ENCODE measurements around the gene BIN1. TPM values are rescaled to one million over a fixed set of nuclear protein-coding genes. Genes with fewer than 3 reads are reported as not detected.

Gene BIN1
- total RNA-seq, 1 donor from 2014 or later: 50.2 TPM

- FAIRE-seq (no peak), DNase-seq (ENCODE audit: low read depth) (no peak)
- H3K36me3 ChIP-seq (ENCODE audit: insufficient read depth, low read length): no peaks in the 10 kb centered on the region
- no peak overlapping the region for H3K4me2 ChIP-seq (ENCODE audit: low read length)
- H3K9ac ChIP-seq (ENCODE audit: low read length): no peak overlapping the region
- no peaks in the 10 kb centered on the region for H3K4me1 ChIP-seq (ENCODE audit: insufficient read depth, low read length)
- H2AFZ ChIP-seq (ENCODE audit: low read depth, low read length): no peak overlapping the region
- no peaks in the 10 kb centered on the region for H3K79me2 ChIP-seq (ENCODE audit: insufficient read depth, low read length)
- Mint-ChIP-seq H3K9me3 (ENCODE audit: unreplicated experiment) (peaks cover 4% of the 10 kb centered on the region), H3K4me3 (ENCODE audit: unreplicated experiment) (no peak overlapping the region), H3K27me3 (ENCODE audit: low read depth, unreplicated experiment) (peaks cover 12% of the 10 kb centered on the region), H3K27ac (ENCODE audit: unreplicated experiment) (no peak overlapping the region), H3K4me1 (ENCODE audit: low read depth, unreplicated experiment) (no peaks in the 10 kb centered on the region), H3K36me3 (ENCODE audit: low read depth, unreplicated experiment) (no peaks in the 10 kb centered on the region)
- H3K27me3 ChIP-seq (ENCODE audit: insufficient read depth, low read length): no peaks in the 10 kb centered on the region
- H4K20me1 ChIP-seq (ENCODE audit: insufficient read depth, low read length): no peaks in the 10 kb centered on the region
- H3K4me3 ChIP-seq (ENCODE audit: insufficient read depth, low read depth, low read length): no peak overlapping the region
- TF ChIP-seq, protein P1, sequence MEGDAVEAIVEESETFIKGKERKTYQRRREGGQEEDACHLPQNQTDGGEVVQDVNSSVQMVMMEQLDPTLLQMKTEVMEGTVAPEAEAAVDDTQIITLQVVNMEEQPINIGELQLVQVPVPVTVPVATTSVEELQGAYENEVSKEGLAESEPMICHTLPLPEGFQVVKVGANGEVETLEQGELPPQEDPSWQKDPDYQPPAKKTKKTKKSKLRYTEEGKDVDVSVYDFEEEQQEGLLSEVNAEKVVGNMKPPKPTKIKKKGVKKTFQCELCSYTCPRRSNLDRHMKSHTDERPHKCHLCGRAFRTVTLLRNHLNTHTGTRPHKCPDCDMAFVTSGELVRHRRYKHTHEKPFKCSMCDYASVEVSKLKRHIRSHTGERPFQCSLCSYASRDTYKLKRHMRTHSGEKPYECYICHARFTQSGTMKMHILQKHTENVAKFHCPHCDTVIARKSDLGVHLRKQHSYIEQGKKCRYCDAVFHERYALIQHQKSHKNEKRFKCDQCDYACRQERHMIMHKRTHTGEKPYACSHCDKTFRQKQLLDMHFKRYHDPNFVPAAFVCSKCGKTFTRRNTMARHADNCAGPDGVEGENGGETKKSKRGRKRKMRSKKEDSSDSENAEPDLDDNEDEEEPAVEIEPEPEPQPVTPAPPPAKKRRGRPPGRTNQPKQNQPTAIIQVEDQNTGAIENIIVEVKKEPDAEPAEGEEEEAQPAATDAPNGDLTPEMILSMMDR (IDR thresholded peaks at IDR 0.05; ENCODE audit: insufficient read depth, low read depth, low read length): no peak
- no peak for TF ChIP-seq EZH2 (IDR thresholded peaks at IDR 0.05; ENCODE audit: insufficient read depth, low read length)
- H3K9me3 ChIP-seq (ENCODE audit: insufficient read depth, low read depth, low read length): no peaks in the 10 kb centered on the region
- no peak overlapping the region for H3K27ac ChIP-seq (ENCODE audit: low read depth, low read length)
Observed at GRCh38 chr2:127129937-127130336, 23.0 kb upstream of the BIN1 start.

DNA sequence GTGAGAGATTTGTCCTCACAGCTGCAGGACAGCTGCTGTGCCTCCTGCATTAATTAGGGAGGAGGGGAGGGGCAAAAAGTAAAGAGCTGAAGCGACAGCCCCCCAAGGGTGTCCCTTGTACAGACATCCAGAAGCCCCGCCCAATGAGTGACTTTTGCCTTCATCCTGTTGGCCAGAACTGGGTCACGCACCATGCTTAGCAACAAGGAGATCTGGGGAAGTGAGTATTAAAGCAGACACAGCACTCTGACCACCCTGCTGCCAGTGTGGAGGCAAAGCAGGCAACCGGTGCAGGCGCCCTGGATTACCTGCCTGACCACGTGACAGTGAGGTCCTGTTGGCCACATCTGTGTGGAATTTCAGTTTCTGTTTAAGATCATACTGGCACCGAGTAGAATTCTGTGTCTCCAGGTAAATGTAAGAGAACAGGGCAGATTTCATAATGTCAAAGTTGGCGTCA, 21.5 kb upstream of the BIN1 start:
- Mint-ChIP-seq H3K27ac (ENCODE audit: unreplicated experiment) (no peak overlapping the region), H3K4me1 (ENCODE audit: low read depth, unreplicated experiment) (no peaks in the 10 kb centered on the region), H3K27me3 (ENCODE audit: low read depth, unreplicated experiment) (peaks cover 4% of the 10 kb centered on the region), H3K36me3 (ENCODE audit: low read depth, unreplicated experiment) (no peaks in the 10 kb centered on the region), H3K9me3 (ENCODE audit: unreplicated experiment) (peaks cover 4% of the 10 kb centered on the region), H3K4me3 (ENCODE audit: unreplicated experiment) (no peak overlapping the region)
- TF ChIP-seq, protein P1 (IDR thresholded peaks at IDR 0.05; ENCODE audit: insufficient read depth, low read depth, low read length): no peak
- TF ChIP-seq EZH2 (IDR thresholded peaks at IDR 0.05; ENCODE audit: insufficient read depth, low read length): no peak
- FAIRE-seq (no peak), DNase-seq (ENCODE audit: low read depth) (no peak)
- Histone ChIP-seq H3K36me3 (ENCODE audit: insufficient read depth, low read length) (no peaks in the 10 kb centered on the region), H3K4me3 (ENCODE audit: insufficient read depth, low read depth, low read length) (no peak overlapping the region), H3K27ac (ENCODE audit: low read depth, low read length) (no peak overlapping the region), H3K27me3 (ENCODE audit: insufficient read depth, low read length) (no peaks in the 10 kb centered on the region), H3K79me2 (ENCODE audit: insufficient read depth, low read length) (no peaks in the 10 kb centered on the region), H3K9me3 (ENCODE audit: insufficient read depth, low read depth, low read length) (no peaks in the 10 kb centered on the region), H4K20me1 (ENCODE audit: insufficient read depth, low read length) (no peaks in the 10 kb centered on the region), H2AFZ (ENCODE audit: low read depth, low read length) (no peak overlapping the region), H3K4me1 (ENCODE audit: insufficient read depth, low read length) (no peaks in the 10 kb centered on the region), H3K9ac (ENCODE audit: low read length) (no peak overlapping the region), H3K4me2 (ENCODE audit: low read length) (no peak overlapping the region)

- TF ChIP-seq, protein P1 (IDR thresholded peaks at IDR 0.05; ENCODE audit: insufficient read depth, low read depth, low read length): no peak
- TF ChIP-seq EZH2 (IDR thresholded peaks at IDR 0.05; ENCODE audit: insufficient read depth, low read length): no peak
Observed at GRCh38 chr2:127125821-127126220, 18.9 kb upstream of the BIN1 start.

More at GRCh38 chr2:127125821-127126220, 18.9 kb upstream of the BIN1 start:
- FAIRE-seq (no peak), DNase-seq (ENCODE audit: low read depth) (no peak)
- Histone ChIP-seq H3K4me1 (ENCODE audit: insufficient read depth, low read length) (no peaks in the 10 kb centered on the region), H4K20me1 (ENCODE audit: insufficient read depth, low read length) (no peaks in the 10 kb centered on the region), H3K36me3 (ENCODE audit: insufficient read depth, low read length) (no peaks in the 10 kb centered on the region), H3K27ac (ENCODE audit: low read depth, low read length) (no peak overlapping the region), H2AFZ (ENCODE audit: low read depth, low read length) (no peak overlapping the region), H3K9ac (ENCODE audit: low read length) (no peak overlapping the region), H3K79me2 (ENCODE audit: insufficient read depth, low read length) (no peaks in the 10 kb centered on the region), H3K4me3 (ENCODE audit: insufficient read depth, low read depth, low read length) (no peak overlapping the region), H3K4me2 (ENCODE audit: low read length) (no peak overlapping the region), H3K9me3 (ENCODE audit: insufficient read depth, low read depth, low read length) (no peaks in the 10 kb centered on the region), H3K27me3 (ENCODE audit: insufficient read depth, low read length) (no peaks in the 10 kb centered on the region)
- no peak overlapping the region for H3K4me3 Mint-ChIP-seq (ENCODE audit: unreplicated experiment)
- H3K27me3 Mint-ChIP-seq (ENCODE audit: low read depth, unreplicated experiment): peaks cover 4% of the 10 kb centered on the region
- no peaks in the 10 kb centered on the region for H3K4me1 Mint-ChIP-seq (ENCODE audit: low read depth, unreplicated experiment)
- peaks cover 10% of the 10 kb centered on the region for H3K9me3 Mint-ChIP-seq (ENCODE audit: unreplicated experiment)
- H3K36me3 Mint-ChIP-seq (ENCODE audit: low read depth, unreplicated experiment): peaks cover 2% of the 10 kb centered on the region
- no peak overlapping the region for H3K27ac Mint-ChIP-seq (ENCODE audit: unreplicated experiment)

Data from astrocyte (in vitro differentiated cells and primary cell).